ENCODE results near the gene ROBO1. TPM values are rescaled to one million over a fixed set of nuclear protein-coding genes. Genes with fewer than 3 reads are reported as not detected.
"Not testable (repeated sequence)": the region's sequence is repeated elsewhere in the genome, so short reads cannot be mapped to it uniquely, and the experiment has no call there.

ROBO1 gene
- total and polyA plus RNA-seq, 2 experiments from 2014 or later = 18.8 to 31.9 TPM

DNA sequence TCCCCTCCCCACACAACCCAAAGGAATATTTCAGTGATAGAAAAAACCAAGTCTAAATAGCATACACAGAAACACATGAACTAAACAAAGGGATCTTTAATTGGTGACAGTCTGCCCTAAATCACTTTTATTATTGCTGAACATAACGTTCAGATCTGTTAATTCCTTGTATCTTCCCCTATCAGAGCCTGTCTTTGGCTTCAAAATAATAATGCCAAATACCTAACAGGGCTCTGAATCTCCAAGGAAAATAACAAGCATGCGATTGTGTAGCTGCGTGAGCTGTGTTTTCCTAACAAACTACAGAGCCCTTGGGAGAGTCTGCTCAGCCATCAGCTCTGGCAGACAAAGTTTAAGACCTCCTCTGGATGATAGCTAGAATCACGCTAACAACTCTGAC lies 1010.1 kb downstream of the ROBO1 start:
- H3K9me3 ChIP-seq (ENCODE audit: low read depth) = no peaks in the 10 kb centered on the region
- no peak overlapping the region for H3K9ac ChIP-seq
- no peak overlapping the region for H3K4me2 ChIP-seq (ENCODE audit: unreplicated experiment)
- H3K27me3 ChIP-seq (replicated peaks; ENCODE audit: insufficient read depth) = no peaks in the 10 kb centered on the region
- DNase-seq = no peak
- H3K27ac ChIP-seq = no peak overlapping the region
- H3K4me3 ChIP-seq = no peak overlapping the region
- 50 to 56% methylated on average over 4 of the region's 4 CpGs for WGBS, 2 experiments (ENCODE audit: low coverage in 1 of 2, low lambda C conversion rate in 2 of 2, missing lambda C conversion rate in 2 of 2)
- no peak overlapping the region for H2AFZ ChIP-seq
- no peaks in the 10 kb centered on the region for H3K79me2 ChIP-seq (ENCODE audit: insufficient read depth)
- no peaks in the 10 kb centered on the region for H3K9me2 ChIP-seq (ENCODE audit: insufficient read depth)
- H3K36me3 ChIP-seq (ENCODE audit: low read depth) = no peaks in the 10 kb centered on the region
- TF ChIP-seq EZH2 (IDR thresholded peaks at IDR 0.05; ENCODE audit: insufficient read depth, poor library complexity, severe bottlenecking) (no peak), EZH2phosphoT487 (IDR thresholded peaks at IDR 0.05; ENCODE audit: insufficient read depth, low read depth) (no peak)
- peaks cover 10% of the 10 kb centered on the region; the same call in 1 of the 2 replicates for H3F3A ChIP-seq (ENCODE audit: insufficient read depth)
- peaks cover 11% of the 10 kb centered on the region for H3K4me1 ChIP-seq (ENCODE audit: insufficient read depth)
- no peaks in the 10 kb centered on the region for H4K20me1 ChIP-seq (ENCODE audit: insufficient read depth)
- in situ Hi-C loops (cut with MboI) = no loop called here

GRCh38 chr3:78754066-78754743 lies 1013.6 kb downstream of the ROBO1 start:
- WGBS, 2 experiments (ENCODE audit: low coverage in 1 of 2, low lambda C conversion rate in 2 of 2, missing lambda C conversion rate in 2 of 2) = 38 to 42% methylated on average over 3 of the region's 3 CpGs
- in situ Hi-C loops (cut with MboI) = no loop called here
- no peak for TF ChIP-seq EZH2phosphoT487 (IDR thresholded peaks at IDR 0.05; ENCODE audit: insufficient read depth, low read depth)
- no peak for TF ChIP-seq EZH2 (IDR thresholded peaks at IDR 0.05; ENCODE audit: insufficient read depth, poor library complexity, severe bottlenecking)
- Histone ChIP-seq H3K4me1 (ENCODE audit: insufficient read depth) (peaks cover 17% of the 10 kb centered on the region), H3K36me3 (ENCODE audit: low read depth) (no peaks in the 10 kb centered on the region), H3K4me3 (peak overlapping the region; percentile 10; the same call in 1 of the 2 replicates), H2AFZ (no peak overlapping the region), H3K9ac (no peak overlapping the region), H3K4me2 (ENCODE audit: unreplicated experiment) (peak overlapping the region; percentile 50), H3K79me2 (ENCODE audit: insufficient read depth) (no peaks in the 10 kb centered on the region), H3K9me3 (ENCODE audit: low read depth) (no peaks in the 10 kb centered on the region), H3K9me2 (ENCODE audit: insufficient read depth) (no peaks in the 10 kb centered on the region), H3F3A (ENCODE audit: insufficient read depth) (peaks cover 10% of the 10 kb centered on the region; the same call in 1 of the 2 replicates), H3K27ac (no peak overlapping the region), H3K27me3 (replicated peaks; ENCODE audit: insufficient read depth) (no peaks in the 10 kb centered on the region), H4K20me1 (ENCODE audit: insufficient read depth) (no peaks in the 10 kb centered on the region)
- DNase-seq = peak; percentile 77

- no peak overlapping the region for H3K27ac ChIP-seq
- H3K9me2 ChIP-seq (ENCODE audit: insufficient read depth) = no peaks in the 10 kb centered on the region
- DNase-seq = no peak
- H3K9ac ChIP-seq = no peak overlapping the region
- H3K4me1 ChIP-seq (ENCODE audit: insufficient read depth) = peaks cover 17% of the 10 kb centered on the region
- H2AFZ ChIP-seq = no peak overlapping the region
- TF ChIP-seq EZH2phosphoT487 (IDR thresholded peaks at IDR 0.05; ENCODE audit: insufficient read depth, low read depth) (no peak), EZH2 (IDR thresholded peaks at IDR 0.05; ENCODE audit: insufficient read depth, poor library complexity, severe bottlenecking) (no peak)
- no peaks in the 10 kb centered on the region for H4K20me1 ChIP-seq (ENCODE audit: insufficient read depth)
- peaks cover 5% of the 10 kb centered on the region; the same call in 1 of the 2 replicates for H3K79me2 ChIP-seq (ENCODE audit: insufficient read depth)
- peaks cover 10% of the 10 kb centered on the region; the same call in 1 of the 2 replicates for H3F3A ChIP-seq (ENCODE audit: insufficient read depth)
- no peaks in the 10 kb centered on the region for H3K36me3 ChIP-seq (ENCODE audit: low read depth)
- no peak overlapping the region for H3K4me2 ChIP-seq (ENCODE audit: unreplicated experiment)
- no peaks in the 10 kb centered on the region for H3K9me3 ChIP-seq (ENCODE audit: low read depth)
- H3K4me3 ChIP-seq = no peak overlapping the region
- no peaks in the 10 kb centered on the region for H3K27me3 ChIP-seq (replicated peaks; ENCODE audit: insufficient read depth)
- 51 to 53% methylated on average over 1 of the region's 1 CpG for WGBS, 2 experiments (ENCODE audit: low coverage in 1 of 2, low lambda C conversion rate in 2 of 2, missing lambda C conversion rate in 2 of 2)
- in situ Hi-C loops (cut with MboI) = no loop called here
Observed at GRCh38 chr3:78751266-78751665, 1016.5 kb downstream of the ROBO1 start.

GRCh38 chr3:78750291-78750690 lies 1017.5 kb downstream of the ROBO1 start:
- H3K36me3 ChIP-seq (ENCODE audit: low read depth); H3K79me2 ChIP-seq (ENCODE audit: insufficient read depth); DNase-seq; in situ Hi-C loops (cut with MboI); H4K20me1 ChIP-seq (ENCODE audit: insufficient read depth); H3K9me3 ChIP-seq (ENCODE audit: low read depth); H3K4me3 ChIP-seq; H3K4me2 ChIP-seq (ENCODE audit: unreplicated experiment); H3K27me3 ChIP-seq (replicated peaks; ENCODE audit: insufficient read depth); H3K9ac ChIP-seq; H3K27ac ChIP-seq; H3K9me2 ChIP-seq (ENCODE audit: insufficient read depth); H2AFZ ChIP-seq: not testable (repeated sequence)
- WGBS, 2 experiments (ENCODE audit: low coverage in 1 of 2, low lambda C conversion rate in 2 of 2, missing lambda C conversion rate in 2 of 2) = 93 to 97% methylated on average over 3 of the region's 3 CpGs
- Histone ChIP-seq H3F3A (ENCODE audit: insufficient read depth) (peaks cover 10% of the 10 kb centered on the region; the same call in 1 of the 2 replicates), H3K4me1 (ENCODE audit: insufficient read depth) (peaks cover 17% of the 10 kb centered on the region)
